WTC11 (cell line): ENCODE results near the gene BRAF. TPM values are rescaled to one million over a fixed set of nuclear protein-coding genes. Genes with fewer than 3 reads are reported as not detected.

Source experiments
- ATAC-seq: fragments of 200-7000 bp; cut with Tn5 transposase; 2 replicates; pipeline ENCODE4 v1.10.0; 2021; ENCODE audit warnings: mild to moderate bottlenecking, moderate library complexity
- CTCF ChIA-PET: fragments of 300-600 bp; sonication (Branson Sonifier 250); formaldehyde crosslinking; loops from one replicate; lab custom pipeline; 2021; ENCODE audit warnings: antibody characterized with exemption; lab: Charles Lee
- POLR2A ChIA-PET: fragments of 350-600 bp; sonication (Branson Sonifier 250); formaldehyde crosslinking; loops from one replicate; lab custom pipeline; 2021; ENCODE audit warnings: antibody characterized with exemption; lab: Charles Lee
- DNase-seq: peaks from one replicate; pipeline ENCODE4 v3.0.0; 2021; ENCODE audit warnings: low spot score
- H3K27ac Mint-ChIP-seq: 2 replicates; pipeline ENCODE4 v1.8.0; 2021; ENCODE audit warnings: mixed read lengths
- H3K27me3 Mint-ChIP-seq: 2 replicates; pipeline ENCODE4 v1.8.0; 2021; ENCODE audit warnings: low read depth, mild to moderate bottlenecking, moderate library complexity, mixed read lengths
- H3K36me3 Mint-ChIP-seq: 2 replicates; pipeline ENCODE4 v1.8.0; 2021; ENCODE audit warnings: mixed read lengths
- H3K4me1 Mint-ChIP-seq: 2 replicates; pipeline ENCODE4 v1.8.0; 2022; ENCODE audit warnings: mixed read lengths
- H3K4me3 Mint-ChIP-seq: 2 replicates; pipeline ENCODE4 v1.8.0; 2021; ENCODE audit warnings: mild to moderate bottlenecking, moderate library complexity, mixed read lengths
- H3K9me3 Mint-ChIP-seq: 2 replicates; pipeline ENCODE4 v1.8.0; 2021; ENCODE audit warnings: mixed read lengths
- CREB1 ChIP-seq: sonication (generic); formaldehyde crosslinking; IDR thresholded peaks from 2 replicates; pipeline ENCODE4 v1.8.0; 2023; ENCODE audit warnings: mild to moderate bottlenecking, missing genetic modification reagents
- FOXP1 ChIP-seq: sonication (generic); formaldehyde crosslinking; IDR thresholded peaks from 2 replicates; pipeline ENCODE4 v1.8.0; 2022; ENCODE audit warnings: missing genetic modification reagents, mild to moderate bottlenecking, moderate library complexity, borderline replicate concordance
- HMGA2 ChIP-seq: fragments of 250-450 bp; sonication (Bioruptor Pico); IDR thresholded peaks from 2 replicates; pipeline ENCODE4 v1.4.0; 2021; ENCODE audit warnings: mild to moderate bottlenecking, moderate library complexity
- NFATC4 ChIP-seq: fragments of 250-450 bp; sonication (Bioruptor Pico); IDR thresholded peaks from 2 replicates; pipeline ENCODE4 v1.9.0; 2021; ENCODE audit warnings: mild to moderate bottlenecking
- NFYB ChIP-seq: sonication (generic); formaldehyde crosslinking; conservative IDR thresholded peaks from 2 replicates; pipeline ENCODE4 v1.8.0; 2022; ENCODE audit warnings: low read depth, missing genetic modification reagents
- ZNF121 ChIP-seq: sonication (generic); formaldehyde crosslinking; IDR thresholded peaks from 2 replicates; pipeline ENCODE4 v1.8.0; 2023; ENCODE audit warnings: missing genetic modification reagents
- ZNF416 ChIP-seq: fragments of 250-450 bp; sonication (Bioruptor Pico); IDR thresholded peaks from 2 replicates; pipeline ENCODE4 v1.9.0; 2021; ENCODE audit warnings: mild to moderate bottlenecking, inconsistent platforms
- total RNA-seq: library from RNA; stranded (reverse); gene quantifications from 3 replicates; pipeline ENCODE4 v1.2.3, GENCODE V29; 2021
- TF ChIP-seq, protein P1 (sequence below): sonication (generic); formaldehyde crosslinking; IDR thresholded peaks from 2 replicates; pipeline ENCODE4 v1.8.0; 2022; ENCODE audit warnings: mild to moderate bottlenecking, missing genetic modification reagents
- TF ChIP-seq, protein P2 (sequence below): sonication (generic); formaldehyde crosslinking; IDR thresholded peaks from 2 replicates; pipeline ENCODE4 v1.8.1; 2023; ENCODE audit warnings: mild to moderate bottlenecking, missing genetic modification reagents
- TF ChIP-seq, protein P3 (sequence below): fragments of 250-450 bp; sonication (Bioruptor Pico); conservative IDR thresholded peaks from 2 replicates; pipeline ENCODE4 v1.9.0; 2021; ENCODE audit warnings: mild to moderate bottlenecking
- TF ChIP-seq, protein P4 (sequence below): sonication (generic); formaldehyde crosslinking; IDR thresholded peaks from 2 replicates; pipeline ENCODE4 v1.8.0; 2022; ENCODE audit warnings: missing genetic modification reagents
- TF ChIP-seq, protein P5 (sequence below): fragments of 250-450 bp; sonication (Bioruptor Pico); IDR thresholded peaks from 2 replicates; pipeline ENCODE4 v1.9.0; 2021; ENCODE audit warnings: mild to moderate bottlenecking, borderline replicate concordance

BRAF gene
- total RNA-seq, 1 experiment from 2014 or later: 29.2 TPM

DNA sequence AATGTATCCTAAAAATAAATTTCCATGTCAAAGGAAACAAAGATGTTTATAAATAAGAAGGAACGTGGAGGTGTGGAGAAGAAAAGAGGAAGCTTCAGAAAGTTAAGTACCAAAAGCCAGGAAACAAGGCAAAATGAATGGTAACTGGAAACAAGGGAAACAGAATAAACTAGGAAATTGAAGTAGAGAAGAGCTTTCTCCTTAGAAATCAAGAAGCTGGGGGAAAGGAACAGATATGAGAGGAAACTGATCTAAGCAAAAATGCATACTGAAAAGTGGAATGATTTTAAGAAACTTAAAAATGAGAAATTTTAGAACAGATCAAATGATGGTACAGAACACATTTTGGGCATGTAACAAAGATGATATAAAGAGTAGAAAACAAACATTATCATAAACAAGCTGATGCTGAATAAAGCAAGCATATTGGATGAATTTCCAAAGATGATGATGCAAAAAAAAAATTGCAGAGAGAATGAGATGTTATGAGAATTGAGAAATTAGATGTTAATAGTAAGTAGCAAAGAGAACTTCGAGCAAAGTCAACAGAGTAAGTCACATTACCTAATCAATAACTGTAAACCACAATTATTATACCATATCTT, 1.9 kb downstream of the BRAF start:
- POLR2A ChIA-PET: no interaction called here
- Mint-ChIP-seq H3K4me3 (no peak overlapping the region), H3K9me3 (peaks cover 6% of the 10 kb centered on the region), H3K27ac (no peak overlapping the region), H3K36me3 (peaks cover 6% of the 10 kb centered on the region), H3K4me1 (peaks cover 5% of the 10 kb centered on the region; the same call in 1 of the 2 replicates), H3K27me3 (peaks cover 16% of the 10 kb centered on the region)
- no peak for DNase-seq
- ATAC-seq: no peak
- CTCF ChIA-PET: interaction anchor here (1.2 kb wide), 2 partner anchors 47 to 121 kb away, joined by 3 read pairs; no protein-coding TSS in a partner anchor
- TF ChIP-seq, protein P1, sequence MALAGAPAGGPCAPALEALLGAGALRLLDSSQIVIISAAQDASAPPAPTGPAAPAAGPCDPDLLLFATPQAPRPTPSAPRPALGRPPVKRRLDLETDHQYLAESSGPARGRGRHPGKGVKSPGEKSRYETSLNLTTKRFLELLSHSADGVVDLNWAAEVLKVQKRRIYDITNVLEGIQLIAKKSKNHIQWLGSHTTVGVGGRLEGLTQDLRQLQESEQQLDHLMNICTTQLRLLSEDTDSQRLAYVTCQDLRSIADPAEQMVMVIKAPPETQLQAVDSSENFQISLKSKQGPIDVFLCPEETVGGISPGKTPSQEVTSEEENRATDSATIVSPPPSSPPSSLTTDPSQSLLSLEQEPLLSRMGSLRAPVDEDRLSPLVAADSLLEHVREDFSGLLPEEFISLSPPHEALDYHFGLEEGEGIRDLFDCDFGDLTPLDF: no peak
- TF ChIP-seq, protein P2, sequence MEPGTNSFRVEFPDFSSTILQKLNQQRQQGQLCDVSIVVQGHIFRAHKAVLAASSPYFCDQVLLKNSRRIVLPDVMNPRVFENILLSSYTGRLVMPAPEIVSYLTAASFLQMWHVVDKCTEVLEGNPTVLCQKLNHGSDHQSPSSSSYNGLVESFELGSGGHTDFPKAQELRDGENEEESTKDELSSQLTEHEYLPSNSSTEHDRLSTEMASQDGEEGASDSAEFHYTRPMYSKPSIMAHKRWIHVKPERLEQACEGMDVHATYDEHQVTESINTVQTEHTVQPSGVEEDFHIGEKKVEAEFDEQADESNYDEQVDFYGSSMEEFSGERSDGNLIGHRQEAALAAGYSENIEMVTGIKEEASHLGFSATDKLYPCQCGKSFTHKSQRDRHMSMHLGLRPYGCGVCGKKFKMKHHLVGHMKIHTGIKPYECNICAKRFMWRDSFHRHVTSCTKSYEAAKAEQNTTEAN (CRISPR knock-in tag): no peak
- TF ChIP-seq HMGA2 (CRISPR knock-in tag) (no peak), ZNF416 (CRISPR knock-in tag) (no peak), NFATC4 (CRISPR knock-in tag) (no peak), NFYB (CRISPR knock-in tag) (no peak), CREB1 (no peak), ZNF121 (no peak)
- TF ChIP-seq, protein P3, sequence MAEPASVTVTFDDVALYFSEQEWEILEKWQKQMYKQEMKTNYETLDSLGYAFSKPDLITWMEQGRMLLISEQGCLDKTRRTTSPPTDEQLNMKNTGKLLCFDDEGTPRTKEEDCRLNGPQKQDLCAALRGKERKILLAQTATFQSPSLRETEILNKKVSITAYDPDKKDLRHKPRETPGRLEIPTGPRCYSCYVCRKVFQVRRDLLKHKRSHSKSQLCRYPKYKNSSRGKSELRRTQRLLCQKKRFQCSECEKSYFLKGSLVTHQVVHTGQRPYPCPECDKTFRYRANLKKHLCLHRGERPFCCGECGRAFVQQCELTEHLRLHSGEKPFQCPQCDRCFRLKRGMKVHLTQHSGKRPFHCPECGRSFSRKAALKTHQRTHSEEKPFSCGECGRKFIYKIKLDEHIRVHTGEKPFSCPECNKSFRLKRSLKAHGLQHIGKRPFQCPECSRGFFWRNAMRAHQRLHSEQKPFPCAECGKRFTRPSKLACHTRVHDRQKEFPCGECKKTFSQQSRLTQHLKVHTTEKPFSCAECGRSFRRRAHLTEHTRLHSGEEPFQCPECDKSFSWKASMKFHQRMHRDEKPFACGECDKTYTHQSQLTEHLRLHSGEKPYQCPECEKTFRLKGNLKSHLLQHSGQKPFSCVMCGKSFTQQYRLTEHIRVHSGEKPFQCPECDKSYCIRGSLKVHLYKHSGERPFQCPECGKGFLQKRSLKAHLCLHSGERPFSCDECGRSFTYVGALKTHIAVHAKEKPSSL (CRISPR knock-in tag): no peak

DNA sequence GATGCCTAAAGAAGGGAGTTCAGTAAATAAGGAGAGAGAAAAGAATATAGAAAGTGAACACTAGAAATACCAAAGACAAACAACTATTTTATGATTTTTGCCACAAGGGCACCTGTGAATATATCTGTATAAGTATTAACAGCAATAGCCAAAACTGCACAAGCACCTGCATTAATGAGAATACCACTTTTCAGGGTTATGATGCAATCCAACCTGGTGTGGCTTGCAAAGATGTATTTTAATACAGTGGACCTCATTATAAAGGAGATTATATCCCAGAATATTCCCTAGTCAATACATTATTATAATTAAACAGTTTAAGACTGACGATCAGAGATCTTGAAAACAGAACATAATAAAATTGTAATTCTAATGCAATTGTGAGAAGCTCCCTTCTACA, 4.0 kb downstream of the BRAF start:
- CTCF ChIA-PET: no interaction called here
- peaks cover 10% of the 10 kb centered on the region for H3K36me3 Mint-ChIP-seq

DNA sequence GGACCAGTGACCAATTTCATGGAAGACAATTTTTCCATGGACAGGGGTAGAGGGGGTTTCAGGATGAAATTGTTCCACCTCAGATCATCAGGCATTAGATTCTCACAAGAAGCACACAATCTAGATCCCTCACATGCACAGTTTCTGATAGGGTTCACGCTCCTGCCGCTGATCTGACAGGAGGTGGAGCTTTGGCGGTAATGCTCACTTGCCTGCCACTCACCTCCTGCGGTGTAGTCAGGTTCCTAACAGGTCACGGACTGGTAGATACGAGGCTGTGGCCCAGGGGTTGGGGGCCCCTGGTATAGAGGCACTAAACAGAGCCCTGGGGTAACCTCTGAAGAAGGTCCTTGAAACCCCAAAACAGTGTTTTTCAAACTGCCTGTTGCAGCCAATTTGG, 6.5 kb downstream of the BRAF start:
- H3K9me3 Mint-ChIP-seq: peaks cover 9% of the 10 kb centered on the region
- peaks cover 23% of the 10 kb centered on the region for H3K27me3 Mint-ChIP-seq
- DNase-seq (no peak), ATAC-seq (no peak)
- peaks cover 10% of the 10 kb centered on the region for H3K36me3 Mint-ChIP-seq
- ChIA-PET POLR2A (no interaction called here), CTCF (interaction anchor here (1.8 kb wide), 1 partner anchor 107 kb away, joined by 4 read pairs; no protein-coding TSS in a partner anchor)
- no peak overlapping the region for H3K4me3 Mint-ChIP-seq
- H3K4me1 Mint-ChIP-seq: peaks cover 8% of the 10 kb centered on the region
- TF ChIP-seq, protein P4, sequence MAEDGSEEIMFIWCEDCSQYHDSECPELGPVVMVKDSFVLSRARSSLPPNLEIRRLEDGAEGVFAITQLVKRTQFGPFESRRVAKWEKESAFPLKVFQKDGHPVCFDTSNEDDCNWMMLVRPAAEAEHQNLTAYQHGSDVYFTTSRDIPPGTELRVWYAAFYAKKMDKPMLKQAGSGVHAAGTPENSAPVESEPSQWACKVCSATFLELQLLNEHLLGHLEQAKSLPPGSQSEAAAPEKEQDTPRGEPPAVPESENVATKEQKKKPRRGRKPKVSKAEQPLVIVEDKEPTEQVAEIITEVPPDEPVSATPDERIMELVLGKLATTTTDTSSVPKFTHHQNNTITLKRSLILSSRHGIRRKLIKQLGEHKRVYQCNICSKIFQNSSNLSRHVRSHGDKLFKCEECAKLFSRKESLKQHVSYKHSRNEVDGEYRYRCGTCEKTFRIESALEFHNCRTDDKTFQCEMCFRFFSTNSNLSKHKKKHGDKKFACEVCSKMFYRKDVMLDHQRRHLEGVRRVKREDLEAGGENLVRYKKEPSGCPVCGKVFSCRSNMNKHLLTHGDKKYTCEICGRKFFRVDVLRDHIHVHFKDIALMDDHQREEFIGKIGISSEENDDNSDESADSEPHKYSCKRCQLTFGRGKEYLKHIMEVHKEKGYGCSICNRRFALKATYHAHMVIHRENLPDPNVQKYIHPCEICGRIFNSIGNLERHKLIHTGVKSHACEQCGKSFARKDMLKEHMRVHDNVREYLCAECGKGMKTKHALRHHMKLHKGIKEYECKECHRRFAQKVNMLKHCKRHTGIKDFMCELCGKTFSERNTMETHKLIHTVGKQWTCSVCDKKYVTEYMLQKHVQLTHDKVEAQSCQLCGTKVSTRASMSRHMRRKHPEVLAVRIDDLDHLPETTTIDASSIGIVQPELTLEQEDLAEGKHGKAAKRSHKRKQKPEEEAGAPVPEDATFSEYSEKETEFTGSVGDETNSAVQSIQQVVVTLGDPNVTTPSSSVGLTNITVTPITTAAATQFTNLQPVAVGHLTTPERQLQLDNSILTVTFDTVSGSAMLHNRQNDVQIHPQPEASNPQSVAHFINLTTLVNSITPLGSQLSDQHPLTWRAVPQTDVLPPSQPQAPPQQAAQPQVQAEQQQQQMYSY: no peak
- TF ChIP-seq FOXP1 (CRISPR knock-in tag) (no peak), ZNF121 (0 out of 2 replicates have a peak, but pooled peaks have one; percentile 13)
- H3K27ac Mint-ChIP-seq: no peak overlapping the region

More for the DNA sequence above, 4.0 kb downstream of the BRAF start:
- peaks cover 9% of the 10 kb centered on the region for H3K9me3 Mint-ChIP-seq
- POLR2A ChIA-PET: no interaction called here
- TF ChIP-seq, protein P5, sequence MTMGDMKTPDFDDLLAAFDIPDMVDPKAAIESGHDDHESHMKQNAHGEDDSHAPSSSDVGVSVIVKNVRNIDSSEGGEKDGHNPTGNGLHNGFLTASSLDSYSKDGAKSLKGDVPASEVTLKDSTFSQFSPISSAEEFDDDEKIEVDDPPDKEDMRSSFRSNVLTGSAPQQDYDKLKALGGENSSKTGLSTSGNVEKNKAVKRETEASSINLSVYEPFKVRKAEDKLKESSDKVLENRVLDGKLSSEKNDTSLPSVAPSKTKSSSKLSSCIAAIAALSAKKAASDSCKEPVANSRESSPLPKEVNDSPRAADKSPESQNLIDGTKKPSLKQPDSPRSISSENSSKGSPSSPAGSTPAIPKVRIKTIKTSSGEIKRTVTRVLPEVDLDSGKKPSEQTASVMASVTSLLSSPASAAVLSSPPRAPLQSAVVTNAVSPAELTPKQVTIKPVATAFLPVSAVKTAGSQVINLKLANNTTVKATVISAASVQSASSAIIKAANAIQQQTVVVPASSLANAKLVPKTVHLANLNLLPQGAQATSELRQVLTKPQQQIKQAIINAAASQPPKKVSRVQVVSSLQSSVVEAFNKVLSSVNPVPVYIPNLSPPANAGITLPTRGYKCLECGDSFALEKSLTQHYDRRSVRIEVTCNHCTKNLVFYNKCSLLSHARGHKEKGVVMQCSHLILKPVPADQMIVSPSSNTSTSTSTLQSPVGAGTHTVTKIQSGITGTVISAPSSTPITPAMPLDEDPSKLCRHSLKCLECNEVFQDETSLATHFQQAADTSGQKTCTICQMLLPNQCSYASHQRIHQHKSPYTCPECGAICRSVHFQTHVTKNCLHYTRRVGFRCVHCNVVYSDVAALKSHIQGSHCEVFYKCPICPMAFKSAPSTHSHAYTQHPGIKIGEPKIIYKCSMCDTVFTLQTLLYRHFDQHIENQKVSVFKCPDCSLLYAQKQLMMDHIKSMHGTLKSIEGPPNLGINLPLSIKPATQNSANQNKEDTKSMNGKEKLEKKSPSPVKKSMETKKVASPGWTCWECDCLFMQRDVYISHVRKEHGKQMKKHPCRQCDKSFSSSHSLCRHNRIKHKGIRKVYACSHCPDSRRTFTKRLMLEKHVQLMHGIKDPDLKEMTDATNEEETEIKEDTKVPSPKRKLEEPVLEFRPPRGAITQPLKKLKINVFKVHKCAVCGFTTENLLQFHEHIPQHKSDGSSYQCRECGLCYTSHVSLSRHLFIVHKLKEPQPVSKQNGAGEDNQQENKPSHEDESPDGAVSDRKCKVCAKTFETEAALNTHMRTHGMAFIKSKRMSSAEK (CRISPR knock-in tag): no peak
- ATAC-seq (no peak), DNase-seq (no peak)
- no peak overlapping the region for H3K4me3 Mint-ChIP-seq
- peaks cover 5% of the 10 kb centered on the region; the same call in 1 of the 2 replicates for H3K4me1 Mint-ChIP-seq
- no peak overlapping the region for H3K27ac Mint-ChIP-seq
- peaks cover 5% of the 10 kb centered on the region for H3K27me3 Mint-ChIP-seq
